Measurements from ENCODE around the gene PIGQ.

DNA sequence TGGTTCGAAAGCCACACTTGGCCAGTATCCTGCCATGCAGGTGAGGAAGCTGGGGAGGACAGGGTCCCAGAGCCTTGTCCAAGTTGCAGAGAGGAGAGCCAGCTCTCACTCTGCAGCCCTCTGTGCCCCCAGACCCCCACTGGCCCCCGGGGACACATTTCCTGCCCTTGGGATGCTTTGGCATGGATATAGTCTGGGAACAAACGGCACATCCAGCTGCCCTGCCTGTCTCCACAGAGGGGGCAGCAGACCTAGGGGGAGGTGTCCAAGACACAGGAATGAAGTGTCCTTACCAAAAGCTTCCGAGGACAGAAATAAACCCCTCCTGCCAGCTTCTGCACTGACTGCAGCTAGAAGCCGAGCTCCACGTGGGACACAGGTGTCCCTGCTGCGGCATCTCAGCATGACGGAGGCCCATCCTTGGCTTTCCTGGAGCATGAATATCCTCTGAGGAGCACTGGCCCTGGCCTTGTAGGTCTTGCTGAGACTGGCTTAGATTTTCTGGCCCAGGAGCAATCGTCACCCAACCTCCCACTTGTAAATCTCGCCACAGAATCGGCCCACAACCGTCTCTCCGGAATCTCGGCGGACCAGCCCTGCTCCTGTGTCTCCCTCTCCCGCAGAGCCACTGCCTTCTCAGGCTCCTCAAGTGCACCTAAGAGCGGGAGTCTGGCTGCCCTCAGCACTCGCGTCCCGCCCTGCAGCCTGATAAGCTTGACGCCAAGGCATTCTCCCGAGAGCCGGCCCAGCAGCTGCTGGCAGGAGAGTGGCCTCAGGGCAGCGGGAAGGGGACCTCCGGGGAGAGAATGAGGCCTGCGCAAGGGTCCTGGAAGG, 43.4 kb upstream of the PIGQ start:
- TF ChIP-seq, protein P1, sequence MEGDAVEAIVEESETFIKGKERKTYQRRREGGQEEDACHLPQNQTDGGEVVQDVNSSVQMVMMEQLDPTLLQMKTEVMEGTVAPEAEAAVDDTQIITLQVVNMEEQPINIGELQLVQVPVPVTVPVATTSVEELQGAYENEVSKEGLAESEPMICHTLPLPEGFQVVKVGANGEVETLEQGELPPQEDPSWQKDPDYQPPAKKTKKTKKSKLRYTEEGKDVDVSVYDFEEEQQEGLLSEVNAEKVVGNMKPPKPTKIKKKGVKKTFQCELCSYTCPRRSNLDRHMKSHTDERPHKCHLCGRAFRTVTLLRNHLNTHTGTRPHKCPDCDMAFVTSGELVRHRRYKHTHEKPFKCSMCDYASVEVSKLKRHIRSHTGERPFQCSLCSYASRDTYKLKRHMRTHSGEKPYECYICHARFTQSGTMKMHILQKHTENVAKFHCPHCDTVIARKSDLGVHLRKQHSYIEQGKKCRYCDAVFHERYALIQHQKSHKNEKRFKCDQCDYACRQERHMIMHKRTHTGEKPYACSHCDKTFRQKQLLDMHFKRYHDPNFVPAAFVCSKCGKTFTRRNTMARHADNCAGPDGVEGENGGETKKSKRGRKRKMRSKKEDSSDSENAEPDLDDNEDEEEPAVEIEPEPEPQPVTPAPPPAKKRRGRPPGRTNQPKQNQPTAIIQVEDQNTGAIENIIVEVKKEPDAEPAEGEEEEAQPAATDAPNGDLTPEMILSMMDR (IDR thresholded peaks at IDR 0.05) = no peak
- no peak for TF ChIP-seq POLR2A (IDR thresholded peaks at IDR 0.05)
